Right lobe of liver (tissue), 6 donors: ENCODE results near the gene TECTA. TPM values are rescaled to one million over a fixed set of nuclear protein-coding genes. Genes with fewer than 3 reads are reported as not detected.

Experiments
- ATAC-seq, 4 donors: fragments of 200-7000 bp; cut with Tn5 transposase; one replicate each; pipeline ENCODE4 v1.9.1; 2020; ENCODE audit warnings: mild to moderate bottlenecking in 4 of 4, moderate library complexity in 4 of 4
- DNase-seq, 3 donors: peaks; one replicate each; pipeline ENCODE4 v3.0.0-alpha.2; 2020
- H3K27ac ChIP-seq, 3 donors: fragments of 200-600 bp; one replicate each; pipeline ENCODE4 v1.8.0; 2022
- H3K27me3 ChIP-seq, 2 donors: fragments of 200-600 bp; one replicate each; pipeline ENCODE4 v1.8.0; 2022
- H3K36me3 ChIP-seq, 4 donors: fragments of 200-600 bp; sonication (generic) in 1 of 4; one replicate each; pipeline versions ENCODE4 v1.5.1 to v1.8.0; 2017 to 2022; ENCODE audit warnings: control low read depth in 1 of 4
- H3K4me1 ChIP-seq, 4 donors: fragments of 200-600 bp; sonication (generic) in 1 of 4; one replicate each; pipeline versions ENCODE4 v1.5.1 to v1.8.0; 2017 to 2022; ENCODE audit warnings: control low read depth in 1 of 4
- H3K4me3 ChIP-seq, 3 donors: fragments of 200-600 bp; one replicate each; pipeline ENCODE4 v1.8.0; 2022
- H3K9me3 ChIP-seq, 4 donors: fragments of 200-600 bp; sonication (generic) in 1 of 4; one replicate each; pipeline versions ENCODE4 v1.5.1 to v1.8.0; 2017 to 2022; ENCODE audit warnings: control low read depth in 1 of 4
- CTCF ChIP-seq, 4 donors: fragments of 200-600 bp in 3 of 4; fragments of 450-650 bp in 1 of 4; IDR thresholded peaks; one replicate each; pipeline versions ENCODE4 v1.5.1 to v1.8.0; 2016 to 2022; ENCODE audit warnings: antibody characterized with exemption in 4 of 4, mild to moderate bottlenecking in 2 of 4
- POLR2A ChIP-seq: fragments of 450-650 bp; IDR thresholded peaks from one replicate; pipeline ENCODE4 v1.6.1; 2017; ENCODE audit warnings: antibody characterized with exemption, mild to moderate bottlenecking
- WGBS: methylation state at CpG from one replicate; pipeline ENCODE4 v1.1.6; 2018; ENCODE audit warnings: low coverage, low lambda C conversion rate; ENCODE audit not compliant: insufficient coverage; ENCODE audit errors: missing lambda C conversion rate; 5-methylcytosine and 5-hydroxymethylcytosine counted together
- intact Hi-C, 2 donors: fragments of 100-400 bp; cut with DNase I; formaldehyde crosslinking; loops; one replicate each; pipeline versions ENCODE4 v1.11.2 to v1.14.1; 2022
- total RNA-seq, 6 experiments: library from RNA; depleted of rRNA in 2 of 6; stranded (reverse); fragments of >200 nt in 2 of 6; fragmentation: NEBNext Ultra II Directional in 3 of 6; extraction: Animal tissue kit (Norgen Biotek cat#: 25700) in 3 of 6; gene quantifications; one replicate each; pipeline versions ENCODE4 v1.1.0 to v1.2.4, GENCODE V29; 2016 to 2023
- donor health status: DM: no; HTN: yes; CAD: no.
- donor health status: DM: no; HTN: no; CAD: no.
- donor health status: DM: no; HTN: no; CAD: no.
- donor health status: DM: no; HTN: yes; CAD: no.
- donor health status: DM: no; HTN: yes; CAD: no.

Gene TECTA
- total RNA-seq, 6 experiments from 2014 or later, result 0.24 to 1.2 (median 0.52) TPM

GRCh38 chr11:121211626-121212025 lies 110.6 kb downstream of the TECTA start:
- H3K36me3 ChIP-seq, result no peaks in the 10 kb centered on the region
- ATAC-seq (no peak), DNase-seq (no peak)
- TF ChIP-seq CTCF (IDR thresholded peaks at IDR 0.05), result no peak
- intact Hi-C loops, result no loop called here
- peaks cover 0 to 21% (median 4%) of the 10 kb centered on the region in 4 donors for H3K4me1 ChIP-seq
- H3K27me3 ChIP-seq, result no peaks in the 10 kb centered on the region
- no peak overlapping the region for H3K4me3 ChIP-seq
- no peak overlapping the region for H3K27ac ChIP-seq
- 100% methylated on average over 1 of the region's 1 CpG for whole genome bisulfite sequencing
- H3K9me3 ChIP-seq, result no peaks in the 10 kb centered on the region

- Histone ChIP-seq H3K36me3 (no peaks in the 10 kb centered on the region), H3K4me1 (peaks cover 0 to 11% (median 0%) of the 10 kb centered on the region in 4 donors), H3K4me3 (no peak overlapping the region), H3K27me3 (no peaks in the 10 kb centered on the region), H3K27ac (no peak overlapping the region), H3K9me3 (no peaks in the 10 kb centered on the region)
- no peak for DNase-seq
- 40% methylated on average over 1 of the region's 3 CpGs for WGBS
- peak in 1 of 4 donors; percentile 13 for ATAC-seq
- TF ChIP-seq POLR2A (no peak), CTCF (IDR thresholded peaks at IDR 0.05) (no peak)
- intact Hi-C loops, result no loop called here
Observed at GRCh38 chr11:121212536-121213361, 111.7 kb downstream of the TECTA start.

GRCh38 chr11:121213362-121213893 lies 112.4 kb downstream of the TECTA start:
- peak; percentile 91 to 97 (median 94) for ATAC-seq
- no peak overlapping the region for H3K4me3 ChIP-seq
- no peaks in the 10 kb centered on the region for H3K27me3 ChIP-seq
- H3K27ac ChIP-seq, result no peak overlapping the region
- peaks cover 0 to 8% (median 0%) of the 10 kb centered on the region in 4 donors for H3K4me1 ChIP-seq
- no peaks in the 10 kb centered on the region for H3K9me3 ChIP-seq
- no CpG with 5 or more reads among the region's 3 CpGs for WGBS
- peak; percentile 55 to 84 (median 65) for DNase-seq
- TF ChIP-seq CTCF (IDR thresholded peaks at IDR 0.05) (no peak), POLR2A (no peak)
- no peaks in the 10 kb centered on the region for H3K36me3 ChIP-seq
- intact Hi-C loops, result no loop called here

GRCh38 chr11:121214861-121215260 lies 113.8 kb downstream of the TECTA start:
- no peaks in the 10 kb centered on the region for H3K9me3 ChIP-seq
- H3K36me3 ChIP-seq, result no peaks in the 10 kb centered on the region
- no peaks in the 10 kb centered on the region for H3K27me3 ChIP-seq
- H3K4me3 ChIP-seq, result no peak overlapping the region
- no peak overlapping the region for H3K27ac ChIP-seq
- intact Hi-C loops, result no loop called here
- ATAC-seq, result no peak
- no peak for DNase-seq
- peaks cover 0 to 8% (median 0%) of the 10 kb centered on the region in 4 donors for H3K4me1 ChIP-seq
- TF ChIP-seq POLR2A (no peak), CTCF (IDR thresholded peaks at IDR 0.05) (no peak)
